HG03354 (cell line): Measurements from ENCODE around the gene CXCL16.

ENCODE experiments used
- ATAC-seq: cut with Tn5 transposase; IDR thresholded peaks from one replicate; pipeline ENCODE4 v1.9.1; 2021; ENCODE audit warnings: mild to moderate bottlenecking; ENCODE audit not compliant: unreplicated experiment, poor library complexity, severe bottlenecking

Gene CXCL16

DNA sequence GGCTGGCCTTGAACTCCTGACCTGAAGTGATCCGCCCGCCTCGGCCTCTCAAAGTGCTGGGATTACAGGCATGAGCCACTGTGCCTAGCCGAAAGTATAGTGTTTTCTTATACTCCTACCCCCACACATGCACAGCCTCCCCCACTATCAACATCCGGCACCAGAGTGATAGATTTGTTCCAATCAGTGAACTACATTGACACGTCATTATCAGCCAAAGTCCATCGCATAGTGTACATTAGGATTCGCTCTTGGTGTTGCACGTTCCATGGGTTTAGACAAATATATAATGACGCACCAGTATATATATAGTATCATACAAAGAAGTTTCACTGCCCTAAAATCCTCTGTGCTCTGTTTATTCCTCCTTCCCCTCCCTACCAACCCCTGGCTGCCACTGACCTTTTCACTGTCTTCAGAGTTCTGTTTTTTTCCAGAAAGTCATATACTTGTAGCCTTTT is 20.1 kb upstream of the CXCL16 start:
- ATAC-seq, result no peak

DNA sequence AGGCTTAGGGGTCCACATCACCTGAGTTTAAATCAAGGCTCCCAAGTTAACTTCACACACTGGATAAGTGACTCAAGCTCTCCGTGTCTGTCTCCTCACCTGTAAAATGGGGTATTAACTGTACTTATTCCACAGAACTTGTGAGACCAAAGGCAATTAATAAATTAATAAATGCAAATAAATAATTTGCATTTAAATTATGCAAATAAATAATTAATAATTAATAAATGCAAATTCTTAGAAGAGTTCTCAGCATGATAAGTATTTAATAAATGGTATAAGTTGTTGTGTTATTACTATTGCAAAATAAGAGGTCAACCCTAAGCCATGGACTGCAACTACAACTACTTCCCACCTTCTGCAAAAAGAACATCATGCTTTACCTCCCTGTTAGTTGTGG is 13.7 kb upstream of the CXCL16 start:
- no peak for ATAC-seq

DNA sequence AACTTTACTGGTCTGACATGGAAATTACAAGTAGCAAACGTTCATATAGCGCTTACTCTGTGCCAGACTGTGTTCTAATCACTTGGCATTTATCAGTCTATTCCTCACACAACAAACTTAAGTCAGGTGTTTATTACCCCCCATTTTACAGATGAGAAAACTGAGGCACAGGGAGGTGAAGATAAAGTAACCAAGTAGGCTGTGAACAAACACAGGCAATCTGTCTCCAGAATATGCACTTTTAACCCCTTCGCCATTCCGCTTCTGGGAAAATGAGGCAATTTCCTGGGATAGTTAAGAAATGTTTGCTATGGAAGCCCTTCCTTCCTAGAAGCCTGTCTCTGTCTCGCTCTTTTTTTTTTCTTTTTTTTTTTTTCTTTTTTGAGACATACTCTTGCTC is 12.2 kb upstream of the CXCL16 start:
- ATAC-seq, result no peak

DNA sequence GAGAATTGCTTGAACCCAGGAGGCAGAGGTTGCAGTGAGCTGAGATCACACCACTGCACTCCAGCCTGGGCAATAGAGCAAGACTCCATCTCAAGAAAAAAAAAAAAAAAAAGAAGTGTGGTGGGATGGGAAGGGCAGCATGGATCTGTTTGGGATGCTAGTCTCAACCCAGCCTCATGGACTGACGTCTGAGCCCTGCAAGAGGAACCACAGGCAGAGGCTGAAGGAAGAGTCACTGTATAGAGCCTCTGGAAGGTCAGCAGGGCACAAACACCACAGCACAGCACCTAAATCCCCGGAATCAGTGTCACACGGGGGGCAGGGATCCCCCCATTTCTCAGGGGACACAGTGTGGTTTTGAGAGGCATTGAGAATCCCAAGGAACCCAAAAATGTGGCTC is 10.9 kb upstream of the CXCL16 start:
- ATAC-seq, result no peak

DNA sequence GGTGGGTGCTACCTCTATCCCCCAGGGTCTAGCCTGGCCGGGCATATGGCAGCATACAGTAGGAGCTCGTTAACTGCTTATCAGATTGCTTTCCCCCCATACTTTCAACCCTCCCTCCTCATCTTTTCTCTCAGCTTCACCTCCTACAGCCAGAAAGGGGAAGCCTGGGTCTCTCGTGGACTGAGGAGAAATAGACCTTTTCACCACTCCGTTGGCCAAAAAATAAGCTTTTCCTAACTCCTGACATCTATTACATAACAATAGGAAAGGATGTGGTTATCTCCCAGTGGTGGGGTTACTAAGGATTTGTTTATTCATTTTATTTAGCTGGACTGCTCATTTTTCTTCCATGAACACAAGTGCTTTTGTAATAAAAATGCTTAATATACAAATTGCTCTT is 9.0 kb upstream of the CXCL16 start:
- no peak for ATAC-seq

DNA sequence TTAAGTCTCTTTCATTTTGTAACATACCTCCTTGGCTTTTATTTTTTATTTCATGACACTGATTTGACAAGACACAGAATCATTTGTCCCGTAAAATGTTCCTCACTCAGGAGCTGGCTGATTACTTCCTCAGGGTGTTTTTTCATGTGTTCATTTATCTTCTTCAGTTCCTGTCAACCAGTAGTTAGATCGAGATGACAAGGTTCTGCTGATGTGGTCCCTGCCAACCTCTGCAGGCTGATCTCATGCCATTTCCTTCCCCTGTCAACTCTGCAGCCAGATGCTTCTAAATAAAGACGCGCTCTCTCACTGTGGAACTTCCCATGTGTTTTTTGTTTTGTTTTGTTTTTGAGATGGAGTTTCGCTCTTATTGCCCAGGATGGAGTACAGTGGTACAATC is 8.1 kb upstream of the CXCL16 start:
- ATAC-seq, result no peak

DNA sequence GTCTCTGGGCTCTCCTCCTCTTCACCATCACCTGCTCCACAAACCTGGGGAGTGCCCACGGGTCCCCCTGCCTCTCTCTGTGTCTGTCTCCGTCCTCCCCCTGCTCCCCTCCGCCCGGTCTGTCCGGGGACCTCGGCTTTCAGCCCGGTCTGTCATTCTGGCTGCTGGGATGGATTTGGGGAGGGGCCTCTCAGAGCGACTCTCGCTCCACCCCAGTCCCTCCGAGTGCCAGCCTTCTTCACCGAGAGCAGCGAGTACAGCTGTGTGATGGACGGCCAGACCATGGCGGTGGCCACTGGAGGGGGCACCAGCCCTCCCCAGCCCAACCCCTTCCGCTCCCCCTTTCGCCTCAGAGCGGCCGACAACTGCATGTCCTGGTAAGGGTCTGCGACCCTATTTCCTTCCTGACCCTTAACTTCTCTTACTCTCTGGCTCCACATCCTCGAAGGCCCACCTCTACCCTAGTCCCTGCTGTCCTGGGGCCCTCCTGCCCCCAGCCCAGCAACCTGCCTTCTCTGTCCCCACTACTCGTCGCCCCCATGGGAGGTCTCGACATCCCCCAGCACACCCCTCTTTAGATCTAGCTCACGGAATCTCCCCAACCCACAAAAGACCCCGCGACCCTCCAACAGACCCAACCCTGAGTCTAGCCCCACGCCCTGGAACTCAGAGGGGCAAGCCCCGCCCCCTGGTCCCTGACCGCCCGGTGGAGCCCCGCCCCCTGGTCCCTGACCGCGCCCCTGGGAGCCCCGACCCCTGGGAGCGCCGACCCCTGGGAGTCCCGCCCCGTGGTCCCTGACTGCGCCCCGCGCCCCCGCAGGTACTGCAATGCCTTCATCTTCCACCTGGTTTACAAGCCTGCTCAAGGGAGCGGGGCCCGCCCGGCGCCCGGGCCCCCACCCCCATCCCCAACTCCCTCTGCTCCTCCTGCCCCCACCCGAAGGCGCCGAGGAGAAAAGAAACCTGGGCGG is 5.6 kb upstream of the CXCL16 start:
- no peak for ATAC-seq

DNA sequence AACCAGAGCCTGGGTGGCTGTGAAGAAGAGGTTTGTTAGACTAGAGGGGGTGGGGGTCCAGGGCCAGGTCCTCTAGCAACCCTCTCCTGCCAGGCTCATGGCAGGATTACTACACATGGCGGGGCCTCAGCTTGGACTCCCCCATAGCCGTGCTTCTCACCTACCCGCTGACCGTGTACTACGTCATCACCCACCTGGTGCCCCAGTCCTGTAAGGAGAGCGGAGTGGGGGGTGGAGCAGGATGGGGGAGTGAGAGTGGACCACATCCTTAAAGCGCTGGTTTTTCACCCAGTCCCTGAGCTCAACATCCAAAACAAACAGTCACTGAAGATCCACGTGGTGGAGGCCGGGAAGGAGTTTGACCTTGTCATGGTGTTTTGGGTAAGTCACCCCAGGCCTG is 4.2 kb upstream of the CXCL16 start:
- ATAC-seq, result no peak

DNA sequence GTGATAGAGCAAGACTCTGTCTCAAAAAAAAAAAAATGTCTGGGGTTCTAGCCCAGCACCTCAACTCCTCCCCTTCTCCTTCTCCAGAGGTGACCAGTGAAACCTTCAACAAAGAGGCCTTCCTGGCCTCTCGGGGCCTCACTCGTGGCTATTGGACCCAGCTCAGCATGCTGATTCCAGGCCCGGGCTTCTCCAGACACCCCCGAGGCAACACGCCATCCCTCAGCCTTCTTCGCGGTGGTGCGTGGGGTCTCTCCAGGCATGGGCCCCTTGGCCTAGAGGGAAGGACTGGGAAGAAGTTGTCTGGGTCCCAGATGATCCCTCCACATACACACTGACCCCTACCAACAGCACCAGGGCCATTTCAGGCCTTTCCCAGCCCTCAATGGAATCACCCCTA is 3.5 kb upstream of the CXCL16 start:
- ATAC-seq, result no peak

DNA sequence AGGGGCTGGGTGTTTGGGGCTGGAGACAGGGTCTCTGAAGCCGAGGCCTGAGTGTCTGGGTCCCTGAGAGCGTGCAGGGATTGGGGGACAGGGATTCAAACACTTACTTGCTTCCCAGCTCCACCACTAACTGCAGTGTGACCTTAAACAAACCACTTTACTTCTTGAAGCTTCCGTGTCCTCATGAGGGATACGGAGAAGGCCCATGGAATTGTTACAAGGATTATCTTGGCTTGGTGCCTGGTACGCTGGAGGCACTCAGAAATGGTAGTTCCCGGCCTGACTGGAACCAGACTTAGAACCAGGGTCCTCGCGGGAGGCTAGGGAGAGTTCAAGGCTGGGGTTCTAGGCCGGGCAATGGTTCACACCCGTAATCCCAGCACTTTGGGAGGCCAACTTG is 2.9 kb upstream of the CXCL16 start:
- ATAC-seq, result no peak

DNA sequence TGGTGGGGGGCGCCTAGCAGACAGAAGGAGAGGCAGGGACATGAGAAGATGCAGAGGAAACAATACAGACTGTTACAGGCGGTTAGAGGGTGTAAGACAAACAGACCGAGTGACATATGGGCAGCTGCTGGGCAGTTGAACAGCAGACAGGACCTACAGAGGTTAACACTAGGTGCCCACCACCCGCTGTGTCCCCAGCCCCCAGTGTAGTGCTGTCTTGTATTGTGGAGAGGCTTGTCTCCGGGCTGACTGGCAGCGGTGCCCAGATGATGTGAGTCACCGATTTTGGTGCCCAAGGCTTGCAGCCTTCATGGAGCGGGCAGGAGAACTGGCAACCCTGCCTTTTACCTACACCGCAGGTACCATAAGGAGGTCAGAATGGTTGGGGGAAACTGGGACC is 2.4 kb upstream of the CXCL16 start:
- ATAC-seq, result no peak

DNA sequence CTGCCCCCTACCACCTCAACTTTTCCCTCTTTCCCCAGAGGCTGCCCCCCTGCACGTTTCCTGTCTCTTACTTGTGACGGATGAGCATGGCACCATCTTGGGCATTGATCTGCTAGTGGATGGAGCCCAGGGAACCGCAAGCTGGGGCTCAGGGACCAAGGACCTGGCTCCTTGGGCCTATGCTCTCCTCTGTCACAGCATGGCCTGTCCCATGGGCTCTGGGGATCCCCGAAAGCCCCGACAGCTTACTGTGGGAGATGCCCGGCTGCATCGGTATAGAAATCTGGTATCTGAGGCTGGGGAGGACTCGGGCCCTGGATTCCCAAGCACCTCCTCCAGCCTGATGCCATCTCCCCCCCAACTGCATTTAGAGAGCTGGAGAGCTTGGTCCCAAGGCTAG is 1.8 kb upstream of the CXCL16 start:
- ATAC-seq, result no peak

DNA sequence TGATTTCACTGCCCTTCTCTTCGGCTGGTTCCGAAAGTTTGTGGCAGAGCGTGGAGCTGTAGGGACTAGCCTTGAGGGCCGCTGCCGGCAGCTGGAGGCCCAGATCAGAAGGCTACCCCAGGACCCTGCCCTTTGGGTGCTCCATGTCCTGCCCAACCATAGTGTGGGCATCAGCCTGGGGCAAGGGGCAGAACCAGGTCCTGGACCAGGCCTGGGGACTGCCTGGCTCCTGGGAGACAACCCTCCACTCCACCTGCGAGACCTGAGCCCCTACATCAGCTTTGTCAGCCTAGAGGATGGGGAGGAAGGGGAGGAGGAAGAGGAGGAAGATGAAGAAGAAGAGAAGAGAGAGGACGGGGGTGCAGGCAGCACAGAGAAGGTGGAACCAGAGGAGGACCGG is 856 bp upstream of the CXCL16 start:
- ATAC-seq, result no peak

DNA sequence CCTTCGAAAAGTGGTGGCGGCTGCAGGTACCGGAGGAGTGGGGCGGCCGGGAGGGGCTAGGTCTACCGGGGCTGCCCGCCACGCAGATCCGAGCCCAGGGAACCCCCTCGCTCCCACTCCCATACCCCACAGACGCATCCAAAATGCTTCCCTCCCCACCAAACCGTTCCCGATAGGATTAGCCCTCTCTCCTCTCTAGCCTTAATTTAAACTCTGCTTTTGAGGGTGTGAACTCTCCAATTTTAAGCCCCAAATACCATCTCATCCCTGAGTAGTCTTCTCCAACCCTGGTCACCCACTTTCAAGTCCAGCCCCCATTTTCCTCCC is 260 bp upstream of the CXCL16 start:
- ATAC-seq, result no peak

DNA sequence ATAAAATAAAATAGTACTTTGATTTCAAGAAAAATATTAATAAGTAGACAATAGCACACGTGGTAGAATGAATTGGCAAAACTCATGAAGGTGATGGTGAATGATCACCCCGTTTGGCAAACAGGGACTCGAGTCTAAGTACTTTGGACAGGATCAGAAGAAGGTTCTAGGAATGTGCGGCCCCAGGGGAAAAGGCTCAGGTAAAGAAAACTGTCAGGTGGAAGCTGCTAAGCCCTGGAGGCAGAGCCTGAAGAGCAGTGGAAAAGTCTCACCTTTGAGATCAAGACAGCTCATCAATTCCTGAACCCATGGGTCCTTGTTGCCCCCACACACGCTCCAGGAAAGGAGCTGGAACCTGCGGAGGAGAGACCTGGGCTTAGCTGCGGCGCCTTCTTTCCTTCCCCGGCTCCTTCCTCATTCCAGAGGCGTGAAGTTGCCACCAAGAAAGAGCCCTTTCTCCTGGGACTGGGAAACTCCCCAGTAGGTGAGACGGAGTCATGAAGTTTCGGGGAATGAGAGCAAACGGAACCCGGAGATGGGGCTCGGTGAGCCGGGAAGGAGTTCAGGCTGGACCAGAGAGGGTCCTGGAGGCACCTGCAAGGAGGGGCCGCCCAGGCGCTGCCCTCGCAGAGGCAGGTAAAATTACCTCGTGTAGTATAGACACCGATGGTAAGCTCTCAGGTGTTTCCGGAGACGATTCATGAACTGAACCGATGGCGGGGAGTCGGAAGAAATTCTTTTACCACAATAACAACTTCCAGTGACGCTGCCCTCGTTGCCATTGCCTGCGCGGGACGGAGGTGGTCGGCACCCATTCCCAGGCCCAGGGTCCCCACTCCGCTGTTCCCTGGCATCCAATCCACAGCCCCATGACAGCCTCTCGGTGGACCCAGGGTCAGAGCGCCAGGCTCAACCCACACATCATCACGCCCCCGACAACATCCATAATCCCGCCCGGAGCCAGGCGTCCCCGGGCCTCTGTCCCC is 1.3 kb downstream of the CXCL16 start:
- no peak for ATAC-seq

DNA sequence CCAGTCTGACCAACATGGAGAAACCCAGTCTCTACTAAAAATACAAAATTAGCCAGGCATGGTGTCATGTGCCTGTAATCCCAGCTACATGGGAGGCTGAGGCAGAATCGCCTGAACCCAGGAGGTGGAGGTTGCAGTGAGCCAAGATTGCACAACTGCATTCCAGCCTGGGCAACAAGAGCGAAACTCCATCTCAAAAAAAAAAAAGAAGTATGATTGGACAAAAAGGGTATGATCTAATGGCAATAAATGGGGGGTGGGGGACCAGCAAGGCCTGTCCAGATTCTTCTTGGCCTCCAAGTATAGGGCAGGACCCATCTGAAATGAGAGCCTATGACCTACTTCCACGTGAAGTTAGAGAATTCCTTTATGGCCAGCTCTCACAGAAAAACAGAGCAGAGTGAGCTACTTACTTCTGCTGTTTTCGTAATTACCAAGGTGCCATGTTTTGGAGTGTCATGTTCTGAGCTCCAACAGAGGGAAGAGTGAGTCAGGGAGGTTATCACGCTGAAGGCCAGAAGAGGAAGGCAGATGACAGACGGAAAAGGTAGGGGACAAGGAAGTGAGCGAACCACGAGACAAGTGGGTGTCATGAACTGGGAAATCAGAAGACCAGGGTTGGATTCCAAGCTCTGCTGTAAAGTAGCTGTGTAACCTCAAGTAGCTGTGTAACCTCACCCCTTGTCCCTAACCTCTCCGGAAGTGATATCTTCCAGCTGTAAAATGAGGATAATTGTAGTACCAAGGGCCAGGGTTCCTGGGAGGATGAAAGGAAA is 3.7 kb downstream of the CXCL16 start:
- ATAC-seq, result no peak

DNA sequence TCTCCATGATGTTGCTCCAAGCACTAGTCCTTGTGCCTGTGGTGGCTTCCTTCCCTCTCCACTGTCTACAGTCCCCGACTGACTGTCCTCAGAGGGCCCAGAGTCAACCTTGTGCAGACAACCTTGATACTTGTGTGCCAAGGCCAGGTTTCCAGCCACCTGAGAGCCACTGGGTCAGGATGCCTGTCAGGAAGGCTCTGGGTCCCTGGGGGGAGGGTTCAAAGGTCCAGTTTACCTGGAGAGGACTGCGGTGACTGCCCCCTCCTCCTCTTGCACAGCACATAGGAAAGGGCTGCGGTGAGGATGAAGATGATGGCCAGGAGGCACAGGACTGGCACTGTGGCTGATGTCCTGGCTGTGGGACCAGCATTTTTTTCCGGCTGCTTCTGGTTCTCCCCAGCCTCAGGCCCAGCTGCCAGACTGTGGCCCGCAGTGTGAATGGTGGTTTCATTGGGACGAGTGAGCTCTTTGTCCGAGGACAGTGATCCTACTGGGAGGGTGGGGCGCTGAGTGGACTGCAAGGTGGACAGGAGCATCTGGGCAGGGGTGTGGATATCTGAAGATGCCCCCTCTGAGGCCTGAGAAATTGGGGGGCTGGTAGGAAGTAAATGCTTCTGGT is 4.8 kb downstream of the CXCL16 start:
- no peak for ATAC-seq

DNA sequence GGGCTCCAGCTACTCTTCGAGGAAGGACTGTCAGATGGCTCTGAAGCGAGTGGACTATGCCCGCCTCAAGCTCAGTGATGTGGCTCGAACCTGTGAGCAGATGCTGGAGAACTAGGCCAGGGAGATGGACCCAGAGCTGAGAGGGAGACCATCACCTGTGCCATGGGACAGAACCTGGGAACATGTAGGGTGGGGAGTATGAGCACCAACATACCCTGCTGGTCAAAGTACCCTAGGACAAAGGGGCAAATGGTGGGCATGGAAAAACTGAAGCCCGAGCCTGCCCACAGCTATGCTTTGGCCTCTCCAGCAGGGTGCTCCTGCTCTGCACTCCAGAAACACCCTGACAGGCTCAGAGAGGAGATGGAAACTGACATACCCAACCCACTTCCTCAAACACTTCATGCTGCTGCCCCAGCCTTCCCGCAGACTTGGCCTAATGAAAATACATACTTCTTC is 6.6 kb downstream of the CXCL16 start:
- ATAC-seq, result no peak

DNA sequence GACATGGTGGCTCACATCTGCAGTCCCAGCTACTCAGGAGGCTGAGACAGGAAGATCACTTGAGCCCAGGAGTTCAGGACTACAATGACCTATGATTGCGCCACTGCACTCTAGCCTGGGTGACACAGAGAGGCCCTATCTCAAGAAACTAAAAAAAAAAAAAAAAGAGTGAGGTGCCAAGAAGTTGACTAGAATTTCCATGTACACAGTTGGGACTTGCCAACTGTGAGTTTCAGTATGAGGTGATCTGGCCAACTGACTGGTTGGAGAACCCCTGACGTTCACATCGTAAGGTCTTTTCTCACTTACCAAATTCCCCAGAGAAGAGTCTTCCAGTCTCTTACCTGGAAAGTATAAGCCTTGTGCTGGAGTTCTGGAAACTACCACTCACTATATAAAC is 11.6 kb downstream of the CXCL16 start:
- ATAC-seq, result no peak
